ENCODE measurements around the gene SPHKAP.
"Not testable (repeated sequence)": the region's sequence is repeated elsewhere in the genome, so short reads cannot be mapped to it uniquely, and the experiment has no call there.

SPHKAP gene

GRCh38 chr2:228181098-228182019 lies at the start of gene SPHKAP:
SPHKAP (minus strand) TSS chr2:228181687; CDS start chr2:228181598, 89 bp downstream.
- peak within 1 kb of the TSS in 1 of 2 donors; percentile 43 for H3K4me3 ChIP-seq (ENCODE audit: low read depth in 1 of 2, low read length in 2 of 2)
- no peaks in the 10 kb centered on the region for H3K36me3 ChIP-seq (ENCODE audit: control insufficient read depth in 1 of 2, insufficient read depth in 2 of 2, low read length in 2 of 2)
- H3K9me3 ChIP-seq (ENCODE audit: control insufficient read depth in 1 of 2, low read length in 2 of 2): no peaks in the 10 kb centered on the region
- H3K27ac ChIP-seq (ENCODE audit: low read depth, low read length): no peak within 1 kb of the TSS
- H3K4me1 ChIP-seq (ENCODE audit: control insufficient read depth in 1 of 2, insufficient read depth in 2 of 2, low read length in 2 of 2): no peaks in the 10 kb centered on the region
- peaks cover 17 to 31% of the 10 kb centered on the region in 2 donors for H3K27me3 ChIP-seq (ENCODE audit: control insufficient read depth in 1 of 2, insufficient read depth in 2 of 2, low read length in 2 of 2)
- no peak within 1 kb of the TSS for H3K9ac ChIP-seq (ENCODE audit: low read depth in 1 of 2, low read length in 2 of 2)

GRCh38 chr2:228227466-228227865 lies 46.0 kb upstream of the SPHKAP start:
- no peaks in the 10 kb centered on the region for H3K4me1 ChIP-seq (ENCODE audit: control insufficient read depth in 1 of 2, insufficient read depth in 2 of 2, low read length in 2 of 2)
- no peaks in the 10 kb centered on the region for H3K36me3 ChIP-seq (ENCODE audit: control insufficient read depth in 1 of 2, insufficient read depth in 2 of 2, low read length in 2 of 2)
- H3K27me3 ChIP-seq (ENCODE audit: control insufficient read depth in 1 of 2, insufficient read depth in 2 of 2, low read length in 2 of 2): no peaks in the 10 kb centered on the region
- H3K27ac ChIP-seq (ENCODE audit: low read depth, low read length): no peak overlapping the region
- no peak overlapping the region for H3K9ac ChIP-seq (ENCODE audit: low read depth in 1 of 2, low read length in 2 of 2)
- H3K9me3 ChIP-seq (ENCODE audit: control insufficient read depth in 1 of 2, low read length in 2 of 2): no peaks in the 10 kb centered on the region
- H3K4me3 ChIP-seq (ENCODE audit: low read depth in 1 of 2, low read length in 2 of 2): no peak overlapping the region

- H3K9me3 ChIP-seq (ENCODE audit: control insufficient read depth in 1 of 2, low read length in 2 of 2): no peaks in the 10 kb centered on the region
- H3K27me3 ChIP-seq (ENCODE audit: control insufficient read depth in 1 of 2, insufficient read depth in 2 of 2, low read length in 2 of 2): no peaks in the 10 kb centered on the region
- no peak overlapping the region for H3K9ac ChIP-seq (ENCODE audit: low read depth in 1 of 2, low read length in 2 of 2)
- H3K36me3 ChIP-seq (ENCODE audit: control insufficient read depth in 1 of 2, insufficient read depth in 2 of 2, low read length in 2 of 2): no peaks in the 10 kb centered on the region
- no peak overlapping the region for H3K4me3 ChIP-seq (ENCODE audit: low read depth in 1 of 2, low read length in 2 of 2)
- H3K27ac ChIP-seq (ENCODE audit: low read depth, low read length): no peak overlapping the region
- no peaks in the 10 kb centered on the region for H3K4me1 ChIP-seq (ENCODE audit: control insufficient read depth in 1 of 2, insufficient read depth in 2 of 2, low read length in 2 of 2)
Measured at GRCh38 chr2:228224410-228224809, 42.9 kb upstream of the SPHKAP start.

- not testable (repeated sequence) for H3K27ac ChIP-seq (ENCODE audit: low read depth, low read length); H3K36me3 ChIP-seq (ENCODE audit: control insufficient read depth in 1 of 2, insufficient read depth in 2 of 2, low read length in 2 of 2); H3K9ac ChIP-seq (ENCODE audit: low read depth in 1 of 2, low read length in 2 of 2); H3K4me1 ChIP-seq (ENCODE audit: control insufficient read depth in 1 of 2, insufficient read depth in 2 of 2, low read length in 2 of 2); H3K27me3 ChIP-seq (ENCODE audit: control insufficient read depth in 1 of 2, insufficient read depth in 2 of 2, low read length in 2 of 2); H3K9me3 ChIP-seq (ENCODE audit: control insufficient read depth in 1 of 2, low read length in 2 of 2); H3K4me3 ChIP-seq (ENCODE audit: low read depth in 1 of 2, low read length in 2 of 2)
Measured at GRCh38 chr2:228218593-228218992, 37.1 kb upstream of the SPHKAP start.

GRCh38 chr2:228197504-228197903 lies 16.0 kb upstream of the SPHKAP start:
- H3K27me3 ChIP-seq (ENCODE audit: control insufficient read depth in 1 of 2, insufficient read depth in 2 of 2, low read length in 2 of 2): no peaks in the 10 kb centered on the region
- H3K9me3 ChIP-seq (ENCODE audit: control insufficient read depth in 1 of 2, low read length in 2 of 2): no peaks in the 10 kb centered on the region
- H3K4me3 ChIP-seq (ENCODE audit: low read depth in 1 of 2, low read length in 2 of 2): no peak overlapping the region
- H3K36me3 ChIP-seq (ENCODE audit: control insufficient read depth in 1 of 2, insufficient read depth in 2 of 2, low read length in 2 of 2): no peaks in the 10 kb centered on the region
- no peak overlapping the region for H3K27ac ChIP-seq (ENCODE audit: low read depth, low read length)
- no peak overlapping the region for H3K9ac ChIP-seq (ENCODE audit: low read depth in 1 of 2, low read length in 2 of 2)
- no peaks in the 10 kb centered on the region for H3K4me1 ChIP-seq (ENCODE audit: control insufficient read depth in 1 of 2, insufficient read depth in 2 of 2, low read length in 2 of 2)

GRCh38 chr2:228180181-228181097 lies 1.0 kb downstream of the SPHKAP start:
- H3K4me3 ChIP-seq (ENCODE audit: low read depth in 1 of 2, low read length in 2 of 2): peak overlapping the region in 1 of 2 donors; percentile 43
- H3K27ac ChIP-seq (ENCODE audit: low read depth, low read length): no peak overlapping the region
- H3K9ac ChIP-seq (ENCODE audit: low read depth in 1 of 2, low read length in 2 of 2): no peak overlapping the region
- peaks cover 17 to 31% of the 10 kb centered on the region in 2 donors for H3K27me3 ChIP-seq (ENCODE audit: control insufficient read depth in 1 of 2, insufficient read depth in 2 of 2, low read length in 2 of 2)
- H3K9me3 ChIP-seq (ENCODE audit: control insufficient read depth in 1 of 2, low read length in 2 of 2): no peaks in the 10 kb centered on the region
- H3K4me1 ChIP-seq (ENCODE audit: control insufficient read depth in 1 of 2, insufficient read depth in 2 of 2, low read length in 2 of 2): no peaks in the 10 kb centered on the region
- no peaks in the 10 kb centered on the region for H3K36me3 ChIP-seq (ENCODE audit: control insufficient read depth in 1 of 2, insufficient read depth in 2 of 2, low read length in 2 of 2)

- H3K27me3 ChIP-seq (ENCODE audit: control insufficient read depth in 1 of 2, insufficient read depth in 2 of 2, low read length in 2 of 2): no peaks in the 10 kb centered on the region
Measured at GRCh38 chr2:228167290-228167689, 14.2 kb downstream of the SPHKAP start.

GRCh38 chr2:228164718-228165117 lies 16.8 kb downstream of the SPHKAP start:
- H3K4me3 ChIP-seq (ENCODE audit: low read depth in 1 of 2, low read length in 2 of 2): no peak overlapping the region
- H3K9ac ChIP-seq (ENCODE audit: low read depth in 1 of 2, low read length in 2 of 2): no peak overlapping the region
- no peaks in the 10 kb centered on the region for H3K4me1 ChIP-seq (ENCODE audit: control insufficient read depth in 1 of 2, insufficient read depth in 2 of 2, low read length in 2 of 2)
- peaks cover 0 to 2% of the 10 kb centered on the region in 2 donors for H3K9me3 ChIP-seq (ENCODE audit: control insufficient read depth in 1 of 2, low read length in 2 of 2)
- no peaks in the 10 kb centered on the region for H3K36me3 ChIP-seq (ENCODE audit: control insufficient read depth in 1 of 2, insufficient read depth in 2 of 2, low read length in 2 of 2)
- H3K27me3 ChIP-seq (ENCODE audit: control insufficient read depth in 1 of 2, insufficient read depth in 2 of 2, low read length in 2 of 2): no peaks in the 10 kb centered on the region
- H3K27ac ChIP-seq (ENCODE audit: low read depth, low read length): no peak overlapping the region

More at GRCh38 chr2:228167290-228167689, 14.2 kb downstream of the SPHKAP start:
- Histone ChIP-seq H3K9ac (ENCODE audit: low read depth in 1 of 2, low read length in 2 of 2) (no peak overlapping the region), H3K36me3 (ENCODE audit: control insufficient read depth in 1 of 2, insufficient read depth in 2 of 2, low read length in 2 of 2) (no peaks in the 10 kb centered on the region), H3K4me3 (ENCODE audit: low read depth in 1 of 2, low read length in 2 of 2) (no peak overlapping the region), H3K27ac (ENCODE audit: low read depth, low read length) (no peak overlapping the region), H3K4me1 (ENCODE audit: control insufficient read depth in 1 of 2, insufficient read depth in 2 of 2, low read length in 2 of 2) (no peaks in the 10 kb centered on the region), H3K9me3 (ENCODE audit: control insufficient read depth in 1 of 2, low read length in 2 of 2) (no peaks in the 10 kb centered on the region)

GRCh38 chr2:228157841-228158240 lies 23.6 kb downstream of the SPHKAP start:
- H3K27me3 ChIP-seq (ENCODE audit: control insufficient read depth in 1 of 2, insufficient read depth in 2 of 2, low read length in 2 of 2): no peaks in the 10 kb centered on the region
- no peaks in the 10 kb centered on the region for H3K36me3 ChIP-seq (ENCODE audit: control insufficient read depth in 1 of 2, insufficient read depth in 2 of 2, low read length in 2 of 2)
- H3K9me3 ChIP-seq (ENCODE audit: control insufficient read depth in 1 of 2, low read length in 2 of 2): peaks cover 1 to 7% of the 10 kb centered on the region in 2 donors
- no peak overlapping the region for H3K27ac ChIP-seq (ENCODE audit: low read depth, low read length)
- H3K4me1 ChIP-seq (ENCODE audit: control insufficient read depth in 1 of 2, insufficient read depth in 2 of 2, low read length in 2 of 2): no peaks in the 10 kb centered on the region
- H3K4me3 ChIP-seq (ENCODE audit: low read depth in 1 of 2, low read length in 2 of 2): no peak overlapping the region
- no peak overlapping the region for H3K9ac ChIP-seq (ENCODE audit: low read depth in 1 of 2, low read length in 2 of 2)

- no peaks in the 10 kb centered on the region for H3K27me3 ChIP-seq (ENCODE audit: control insufficient read depth in 1 of 2, insufficient read depth in 2 of 2, low read length in 2 of 2)
- no peak overlapping the region for H3K27ac ChIP-seq (ENCODE audit: low read depth, low read length)
- no peaks in the 10 kb centered on the region for H3K9me3 ChIP-seq (ENCODE audit: control insufficient read depth in 1 of 2, low read length in 2 of 2)
- no peak overlapping the region for H3K4me3 ChIP-seq (ENCODE audit: low read depth in 1 of 2, low read length in 2 of 2)
- no peak overlapping the region for H3K9ac ChIP-seq (ENCODE audit: low read depth in 1 of 2, low read length in 2 of 2)
- H3K36me3 ChIP-seq (ENCODE audit: control insufficient read depth in 1 of 2, insufficient read depth in 2 of 2, low read length in 2 of 2): no peaks in the 10 kb centered on the region
- H3K4me1 ChIP-seq (ENCODE audit: control insufficient read depth in 1 of 2, insufficient read depth in 2 of 2, low read length in 2 of 2): no peaks in the 10 kb centered on the region
Measured at GRCh38 chr2:228144961-228145360, 36.5 kb downstream of the SPHKAP start.
